ENCODE results near the gene N4BP2. TPM values are rescaled to one million over a fixed set of nuclear protein-coding genes. Genes with fewer than 3 reads are reported as not detected.

The N4BP2 gene
- total and polyA plus RNA-seq, 2 of the 8 experiments (the other 6 are each of a cell fraction or from before 2014, with no cell fraction given): 4.4 to 44.7 TPM

DNA sequence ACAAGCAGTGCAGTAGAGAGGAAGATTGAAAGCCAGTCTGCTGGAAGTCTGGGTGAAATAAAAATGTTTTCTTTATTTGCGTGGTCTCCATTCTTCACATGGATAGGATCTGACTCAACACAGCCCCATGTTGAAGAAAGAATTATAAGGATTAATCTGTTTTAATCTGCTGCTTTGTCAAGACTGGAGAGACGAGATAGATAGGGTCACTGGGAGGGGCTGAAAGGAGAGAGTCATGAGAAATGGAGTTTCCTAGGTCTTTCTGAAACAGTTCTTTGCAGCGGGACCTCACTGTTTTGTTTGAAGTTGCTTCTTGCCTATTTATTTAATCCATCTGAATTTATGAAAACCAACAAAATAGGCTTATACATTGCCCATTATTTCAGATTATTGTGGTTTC is 107.8 kb downstream of the N4BP2 start:
- Histone ChIP-seq H2BK12ac (ENCODE audit: low read depth, low read length) (no peak overlapping the region), H2AFZ (ENCODE audit: low read length) (no peak overlapping the region), H2BK20ac (ENCODE audit: low read length) (no peak overlapping the region), H3K27ac (ENCODE audit: low read depth, low read length) (no peak overlapping the region), H4K8ac (ENCODE audit: extremely low read depth, insufficient read depth, low read length) (no peak overlapping the region), H3K36me3 (ENCODE audit: control insufficient read depth in 2 of 4, insufficient read depth in 4 of 4, low read length in 3 of 4) (no peaks in the 10 kb centered on the region), H3K79me2 (ENCODE audit: control insufficient read depth in 1 of 2, insufficient read depth in 2 of 2, low read length in 2 of 2) (no peaks in the 10 kb centered on the region), H3K23me2 (ENCODE audit: low read depth, low read length) (no peaks in the 10 kb centered on the region; the same call in 1 of the 2 replicates), H3K56ac (replicated peaks; ENCODE audit: insufficient read length, low read depth, low read length) (no peak overlapping the region), H3K14ac (ENCODE audit: insufficient read length) (no peak overlapping the region), H3K4me2 (ENCODE audit: insufficient read depth in 1 of 2, low read depth in 2 of 2, low read length in 2 of 2) (no peak overlapping the region), H2BK120ac (replicated peaks; ENCODE audit: low read depth, low read length) (no peak overlapping the region), H4K5ac (ENCODE audit: insufficient read length, low read depth, low read length) (no peak overlapping the region), H3K27me3 (replicated peaks in 1 of 4; ENCODE audit: control insufficient read depth in 3 of 4, extremely low read depth in 1 of 4, insufficient read depth in 3 of 4, low read length in 3 of 4) (no peaks in the 10 kb centered on the region), H2AK5ac (ENCODE audit: low read depth, low read length) (no peak overlapping the region), H4K20me1 (replicated peaks in 1 of 2; ENCODE audit: control insufficient read depth in 1 of 2, insufficient read depth in 2 of 2, low read length in 2 of 2) (no peaks in the 10 kb centered on the region), H3K4ac (replicated peaks; ENCODE audit: insufficient read length, low read depth, low read length) (no peak overlapping the region), H3K9me3 (ENCODE audit: insufficient read depth in 2 of 2, low read depth in 1 of 2, low read length in 1 of 2) (no peaks in the 10 kb centered on the region), H3K4me1 (replicated peaks in 1 of 4; ENCODE audit: control insufficient read depth in 3 of 4, insufficient read depth in 4 of 4, low read length in 3 of 4) (peaks cover 0 to 4% (median 0%) of the 10 kb centered on the region in 4 experiments; a peak in 1 of 7 replicates), H3K79me1 (ENCODE audit: low read depth, low read length) (no peaks in the 10 kb centered on the region), H3K23ac (ENCODE audit: insufficient read length) (no peak overlapping the region), H4K91ac (replicated peaks; ENCODE audit: insufficient read length, low read length) (no peak overlapping the region), H3K9ac (replicated peaks in 1 of 4; ENCODE audit: extremely low read depth in 1 of 4, low read depth in 3 of 4, low read length in 3 of 4) (no peak overlapping the region), H3K4me3 (ENCODE audit: extremely low read depth in 1 of 4, insufficient read depth in 2 of 4, low read depth in 3 of 4, low read length in 4 of 4) (no peak overlapping the region), H3K18ac (ENCODE audit: extremely low read depth, low read length) (no peak overlapping the region), H2BK5ac (ENCODE audit: low read depth, low read length) (no peak overlapping the region), H2BK15ac (ENCODE audit: low read length) (no peak overlapping the region)
- no peak for DNase-seq (ENCODE audit: low read depth in 1 of 2, low spot score in 2 of 2)
- TF ChIP-seq EZH2 (IDR thresholded peaks at IDR 0.05; ENCODE audit: low read depth, low read length, severe bottlenecking): no peak
- no peak for TF ChIP-seq ASH2L (IDR thresholded peaks at IDR 0.05; ENCODE audit: low read length)
- TF ChIP-seq, protein P1, sequence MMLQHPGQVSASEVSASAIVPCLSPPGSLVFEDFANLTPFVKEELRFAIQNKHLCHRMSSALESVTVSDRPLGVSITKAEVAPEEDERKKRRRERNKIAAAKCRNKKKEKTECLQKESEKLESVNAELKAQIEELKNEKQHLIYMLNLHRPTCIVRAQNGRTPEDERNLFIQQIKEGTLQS (IDR thresholded peaks at IDR 0.05; ENCODE audit: insufficient read depth, low read depth, low read length): no peak
- no peak for TF ChIP-seq POU5F1 (IDR thresholded peaks at IDR 0.05; ENCODE audit: low read depth, low read length)
- no peak for TF ChIP-seq SP2 (IDR thresholded peaks at IDR 0.05; ENCODE audit: low read length)
- no peak for TF ChIP-seq SP4 (IDR thresholded peaks at IDR 0.05; ENCODE audit: low read length)
- no peak for FAIRE-seq
- ChIA-PET POLR2A (ENCODE audit: partially characterized antibody) (interaction anchor here (0.6 kb wide), 1 partner anchor 19 kb away, joined by 3 read pairs; no protein-coding TSS in a partner anchor), CTCF (ENCODE audit: partially characterized antibody) (no interaction called here)
- 72% methylated on average over 3 of the region's 3 CpGs; no CpG with 5 or more reads in 1 of the 2 experiments for WGBS, 2 experiments (ENCODE audit: extremely low coverage in 1 of 2, insufficient coverage in 1 of 2, insufficient read length in 1 of 2, insufficient replicate concordance in 2 of 2, low coverage in 1 of 2, low lambda C conversion rate in 2 of 2, missing lambda C conversion rate in 1 of 2)
